ENCODE measurements around the gene PDS5A.

- TF ChIP-seq, protein P1, sequence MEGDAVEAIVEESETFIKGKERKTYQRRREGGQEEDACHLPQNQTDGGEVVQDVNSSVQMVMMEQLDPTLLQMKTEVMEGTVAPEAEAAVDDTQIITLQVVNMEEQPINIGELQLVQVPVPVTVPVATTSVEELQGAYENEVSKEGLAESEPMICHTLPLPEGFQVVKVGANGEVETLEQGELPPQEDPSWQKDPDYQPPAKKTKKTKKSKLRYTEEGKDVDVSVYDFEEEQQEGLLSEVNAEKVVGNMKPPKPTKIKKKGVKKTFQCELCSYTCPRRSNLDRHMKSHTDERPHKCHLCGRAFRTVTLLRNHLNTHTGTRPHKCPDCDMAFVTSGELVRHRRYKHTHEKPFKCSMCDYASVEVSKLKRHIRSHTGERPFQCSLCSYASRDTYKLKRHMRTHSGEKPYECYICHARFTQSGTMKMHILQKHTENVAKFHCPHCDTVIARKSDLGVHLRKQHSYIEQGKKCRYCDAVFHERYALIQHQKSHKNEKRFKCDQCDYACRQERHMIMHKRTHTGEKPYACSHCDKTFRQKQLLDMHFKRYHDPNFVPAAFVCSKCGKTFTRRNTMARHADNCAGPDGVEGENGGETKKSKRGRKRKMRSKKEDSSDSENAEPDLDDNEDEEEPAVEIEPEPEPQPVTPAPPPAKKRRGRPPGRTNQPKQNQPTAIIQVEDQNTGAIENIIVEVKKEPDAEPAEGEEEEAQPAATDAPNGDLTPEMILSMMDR (IDR thresholded peaks at IDR 0.05), result no peak
- TF ChIP-seq POLR2A (IDR thresholded peaks at IDR 0.05), result no peak
Observed at GRCh38 chr4:39873823-39874222, 103.9 kb downstream of the PDS5A start.

Data from heart left ventricle (tissue), 13 donors.